Neural cell (in vitro differentiated cells): ENCODE results near the gene SLC26A9. TPM values are rescaled to one million over a fixed set of nuclear protein-coding genes. Genes with fewer than 3 reads are reported as not detected.

ENCODE experiments used
- H2AFZ ChIP-seq: fragments of 200-600, 300-800 bp; sonication (generic), shearing (Covaris generic); 2 replicates; pipeline ENCODE4 v1.6.0; 2014; ENCODE audit warnings: low read depth, mild to moderate bottlenecking, antibody characterized with exemption, low read length, moderate library complexity
- H3F3A ChIP-seq: fragments of 200-600 bp; shearing (Covaris generic); 2 replicates; pipeline ENCODE4 v1.6.1; 2016; ENCODE audit warnings: mild to moderate bottlenecking, moderate library complexity, mixed read lengths, antibody characterized with exemption, low read length; ENCODE audit not compliant: insufficient read depth, poor library complexity, severe bottlenecking
- H3K27ac ChIP-seq: fragments of 200-600, 300-800 bp; sonication (generic), shearing (Covaris generic); 2 replicates; pipeline ENCODE4 v1.5.1; 2014; ENCODE audit warnings: mild to moderate bottlenecking, low read length, moderate library complexity
- H3K27me3 ChIP-seq: fragments of 300-800, 200-600 bp; sonication (generic), shearing (Covaris generic); 2 replicates; pipeline ENCODE4 v1.6.0; 2014; ENCODE audit warnings: mild to moderate bottlenecking, low read depth, low read length, moderate library complexity; ENCODE audit not compliant: insufficient read depth
- H3K36me3 ChIP-seq: fragments of 300-800, 200-600 bp; sonication (generic), shearing (Covaris generic); 2 replicates; pipeline ENCODE4 v1.5.1; 2014; ENCODE audit warnings: mild to moderate bottlenecking, antibody characterized with exemption, low read length, moderate library complexity; ENCODE audit not compliant: insufficient read depth
- H3K4me2 ChIP-seq: fragments of 300-800, 200-600 bp; sonication (generic), shearing (Covaris generic); 2 replicates; pipeline ENCODE4 v1.6.0; 2014; ENCODE audit warnings: mild to moderate bottlenecking, low read length
- H3K4me3 ChIP-seq: fragments of 300-800, 200-600 bp; sonication (generic), shearing (Covaris generic); 2 replicates; pipeline ENCODE4 v1.5.1; 2014; ENCODE audit warnings: mild to moderate bottlenecking, low read length, moderate library complexity
- H3K79me2 ChIP-seq: fragments of 200-600 bp; shearing (Covaris generic); replicated peaks from 2 replicates; pipeline ENCODE4 v1.6.0; 2014; ENCODE audit warnings: mild to moderate bottlenecking, low read length, moderate library complexity; ENCODE audit not compliant: insufficient read depth
- H3K9ac ChIP-seq: fragments of 300-800, 200-600 bp; sonication (generic), shearing (Covaris generic); 2 replicates; pipeline ENCODE4 v1.6.1; 2016; ENCODE audit warnings: mild to moderate bottlenecking, low read length, mixed read lengths
- H3K9me2 ChIP-seq: fragments of 200-600 bp; shearing (Covaris generic); 2 replicates; pipeline ENCODE4 v1.6.1; 2016; ENCODE audit warnings: mild to moderate bottlenecking, low read length, mixed read lengths; ENCODE audit not compliant: insufficient read depth
- H3K9me3 ChIP-seq: fragments of 200-600, 300-800 bp; sonication (generic), shearing (Covaris generic); 2 replicates; pipeline ENCODE4 v1.6.1; 2016; ENCODE audit warnings: mild to moderate bottlenecking, mixed run types, low read length, moderate library complexity, mixed read lengths
- H4K20me1 ChIP-seq: fragments of 200-600 bp; shearing (Covaris generic); 2 replicates; pipeline ENCODE4 v1.6.1; 2016; ENCODE audit warnings: mild to moderate bottlenecking, mixed run types; ENCODE audit not compliant: insufficient read depth
- CTCF ChIP-seq: fragments of 450-650 bp; IDR thresholded peaks from 2 replicates; pipeline ENCODE4 v1.5.1; 2014; ENCODE audit warnings: antibody characterized with exemption, mild to moderate bottlenecking, moderate library complexity; ENCODE audit not compliant: poor library complexity, severe bottlenecking
- EP300 ChIP-seq: fragments of 450-650 bp; conservative IDR thresholded peaks from 2 replicates; pipeline ENCODE4 v1.6.1; 2014; ENCODE audit warnings: antibody characterized with exemption, mild to moderate bottlenecking, moderate library complexity; ENCODE audit not compliant: poor library complexity, severe bottlenecking
- EZH2 ChIP-seq: fragments of 200-600, 300-800 bp; shearing (Covaris generic), sonication (generic); IDR thresholded peaks from 2 replicates; pipeline ENCODE4 v1.6.1; 2014; ENCODE audit warnings: antibody characterized with exemption, low read length, borderline replicate concordance, mild to moderate bottlenecking; ENCODE audit not compliant: insufficient read depth, poor library complexity, severe bottlenecking
- MXI1 ChIP-seq: fragments of 450-650 bp; conservative IDR thresholded peaks from 2 replicates; pipeline ENCODE4 v1.6.1; 2014; ENCODE audit warnings: antibody characterized with exemption, mild to moderate bottlenecking; ENCODE audit not compliant: poor library complexity, severe bottlenecking
- POLR2AphosphoS5 ChIP-seq: IDR thresholded peaks from 2 replicates; pipeline ENCODE4 v1.6.1; 2012
- RAD21 ChIP-seq: fragments of 450-650 bp; conservative IDR thresholded peaks from 2 replicates; pipeline ENCODE4 v1.6.1; 2014; ENCODE audit warnings: antibody characterized with exemption, mild to moderate bottlenecking, moderate library complexity
- SMC3 ChIP-seq: fragments of 450-650 bp; conservative IDR thresholded peaks from 2 replicates; pipeline ENCODE4 v1.6.1; 2014; ENCODE audit warnings: antibody characterized with exemption, mild to moderate bottlenecking, moderate library complexity; ENCODE audit not compliant: poor library complexity
- TAF1 ChIP-seq: IDR thresholded peaks from 2 replicates; pipeline ENCODE4 v1.6.1; 2012; ENCODE audit warnings: low read depth
- polyA plus RNA-seq: library from polyadenylated mRNA; depleted of rRNA; stranded (reverse); fragments of >200 nt; gene quantifications from 2 replicates; pipeline ENCODE4 v1.2.3, GENCODE V29; 2014

The SLC26A9 gene
- polyA plus RNA-seq, 1 donor from 2014 or later, result not detected

- Histone ChIP-seq H3K9me2 (no peaks in the 10 kb centered on the region), H3K79me2 (no peaks in the 10 kb centered on the region), H3K27me3 (no peaks in the 10 kb centered on the region), H4K20me1 (no peaks in the 10 kb centered on the region), H3F3A (no peaks in the 10 kb centered on the region), H3K27ac (no peak overlapping the region), H3K9me3 (no peaks in the 10 kb centered on the region), H2AFZ (no peak overlapping the region), H3K4me3 (no peak overlapping the region), H3K4me2 (no peak overlapping the region), H3K9ac (no peak overlapping the region), H3K36me3 (no peaks in the 10 kb centered on the region)
- TF ChIP-seq POLR2AphosphoS5 (no peak), EZH2 (no peak), EP300 (no peak), RAD21 (no peak), MXI1 (no peak)
These were observed 18.8 kb downstream of the SLC26A9 start for GRCh38 chr1:205924460-205924790.

DNA sequence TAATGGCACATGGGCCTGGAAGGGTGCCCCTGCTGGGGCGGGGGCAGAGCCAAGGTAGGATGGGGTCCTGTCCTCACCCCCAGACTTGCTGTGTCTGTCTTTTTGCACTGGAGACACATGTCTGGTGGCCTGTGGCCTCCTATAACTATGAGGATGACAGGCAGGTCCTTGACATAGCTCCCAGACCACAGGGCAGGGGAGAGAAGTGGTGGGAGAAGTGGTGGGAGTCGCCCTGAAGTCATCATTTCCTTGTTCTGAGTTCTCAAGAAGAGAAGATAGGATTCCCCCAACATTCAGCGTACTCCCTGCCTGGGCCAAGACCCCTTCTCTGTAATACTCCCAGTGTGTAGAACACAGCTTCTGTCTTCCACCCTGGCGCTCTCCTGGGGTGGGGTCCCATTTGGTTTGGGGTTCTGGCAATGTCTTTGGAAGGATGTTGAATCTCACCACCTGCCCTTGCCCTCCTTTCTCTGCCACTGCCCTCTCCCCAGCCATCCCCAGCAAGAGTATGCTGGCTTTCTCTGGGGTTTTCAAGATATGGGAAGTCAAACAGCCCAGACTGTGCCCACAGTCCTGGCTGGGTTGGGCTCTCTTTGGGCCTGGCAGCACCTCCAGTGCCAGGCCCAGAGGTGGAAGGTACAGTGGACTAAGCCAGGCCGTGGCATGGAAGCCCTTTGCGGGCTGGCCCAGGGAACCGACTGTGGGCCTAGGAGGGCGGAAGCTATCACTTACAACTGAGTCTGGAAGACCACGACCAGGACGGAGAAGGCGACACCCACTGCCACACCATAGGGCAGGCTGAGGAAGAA is 19.4 kb downstream of the SLC26A9 start:
- Histone ChIP-seq H3K27me3 (no peaks in the 10 kb centered on the region), H3K79me2 (no peaks in the 10 kb centered on the region), H3K9me3 (no peaks in the 10 kb centered on the region), H3F3A (no peaks in the 10 kb centered on the region), H3K4me2 (no peak overlapping the region), H3K4me3 (no peak overlapping the region), H2AFZ (no peak overlapping the region), H3K27ac (no peak overlapping the region), H3K36me3 (no peaks in the 10 kb centered on the region), H3K9ac (no peak overlapping the region), H4K20me1 (no peaks in the 10 kb centered on the region), H3K9me2 (no peaks in the 10 kb centered on the region)
- TF ChIP-seq RAD21, result no peak
- no peak for TF ChIP-seq MXI1
- no peak for TF ChIP-seq SMC3
- TF ChIP-seq TAF1, result no peak
- no peak for TF ChIP-seq EP300

DNA sequence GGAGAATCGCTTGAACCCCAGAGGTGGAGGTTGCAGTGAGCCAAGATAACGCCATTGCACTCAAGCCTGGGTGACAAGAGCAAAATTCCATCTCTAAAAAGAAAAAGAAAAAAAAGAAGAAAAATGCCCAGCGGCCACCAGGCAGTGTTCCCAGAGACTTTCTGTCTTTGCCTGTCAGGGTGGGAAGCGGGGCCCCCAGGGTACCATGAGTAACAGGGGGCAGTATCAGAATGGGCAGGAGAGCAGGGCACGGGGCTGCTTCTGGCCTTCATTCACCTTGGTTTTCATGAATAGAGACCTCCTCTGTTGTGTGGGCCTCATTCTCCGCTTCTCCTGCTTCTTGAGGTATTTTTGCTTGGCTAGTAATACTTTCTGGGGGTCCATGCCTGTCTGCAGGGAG is 20.4 kb downstream of the SLC26A9 start:
- Histone ChIP-seq H3K27me3 (no peaks in the 10 kb centered on the region), H3K4me2 (no peak overlapping the region), H3F3A (no peaks in the 10 kb centered on the region), H3K4me3 (no peak overlapping the region), H4K20me1 (no peaks in the 10 kb centered on the region), H3K27ac (no peak overlapping the region), H3K9me3 (no peaks in the 10 kb centered on the region), H2AFZ (no peak overlapping the region), H3K36me3 (no peaks in the 10 kb centered on the region), H3K9me2 (no peaks in the 10 kb centered on the region), H3K9ac (no peak overlapping the region), H3K79me2 (no peaks in the 10 kb centered on the region)
- no peak for TF ChIP-seq RAD21
- TF ChIP-seq CTCF, result no peak
- no peak for TF ChIP-seq MXI1
- no peak for TF ChIP-seq EZH2
- no peak for TF ChIP-seq SMC3
- TF ChIP-seq EP300, result no peak
- TF ChIP-seq TAF1, result no peak
- TF ChIP-seq POLR2AphosphoS5, result no peak
